Stimulated activated naive B cell treated with anti-CD40 and anti-IgM and Interleukin-4, amounts not matched to agents 10 μg/mL and 1 μg/mL and 100 μg/mL, for 72 hours (primary cell): ENCODE results near the gene TRIB2.
"Not testable (repeated sequence)": the region's sequence is repeated elsewhere in the genome, so short reads cannot be mapped to it uniquely, and the experiment has no call there.

Source experiments
- ATAC-seq, 2 donors: fragments of 150-1000 bp; cut with Tn5 transposase; replicated peaks; 2 replicates each; pipeline ENCODE4 v1.10.0; 2021; ENCODE audit warnings: moderate library complexity in 1 of 2
- DNase-seq: peaks from one replicate; pipeline ENCODE4 v3.0.0; 2021
- H3K27ac Mint-ChIP-seq: one replicate; pipeline ENCODE4 v1.8.0; 2022; ENCODE audit warnings: mild to moderate bottlenecking, mixed read lengths
- H3K27me3 Mint-ChIP-seq, 2 donors: one replicate each; pipeline ENCODE4 v1.8.0; 2022; ENCODE audit warnings: mixed read lengths in 2 of 2
- H3K36me3 Mint-ChIP-seq, 2 donors: one replicate each; pipeline ENCODE4 v1.8.0; 2022; ENCODE audit warnings: mixed read lengths in 2 of 2, mild to moderate bottlenecking in 1 of 2
- H3K4me1 Mint-ChIP-seq, 2 donors: one replicate each; pipeline ENCODE4 v1.8.0; 2022; ENCODE audit warnings: mixed read lengths in 2 of 2, mild to moderate bottlenecking in 1 of 2
- H3K4me3 Mint-ChIP-seq, 2 donors: one replicate each; pipeline ENCODE4 v1.8.0; 2022; ENCODE audit warnings: mild to moderate bottlenecking in 2 of 2, mixed read lengths in 2 of 2, moderate library complexity in 1 of 2
- H3K9me3 Mint-ChIP-seq, 2 donors: one replicate each; pipeline ENCODE4 v1.8.0; 2022; ENCODE audit warnings: mixed read lengths in 2 of 2, mild to moderate bottlenecking in 1 of 2

The TRIB2 gene

DNA sequence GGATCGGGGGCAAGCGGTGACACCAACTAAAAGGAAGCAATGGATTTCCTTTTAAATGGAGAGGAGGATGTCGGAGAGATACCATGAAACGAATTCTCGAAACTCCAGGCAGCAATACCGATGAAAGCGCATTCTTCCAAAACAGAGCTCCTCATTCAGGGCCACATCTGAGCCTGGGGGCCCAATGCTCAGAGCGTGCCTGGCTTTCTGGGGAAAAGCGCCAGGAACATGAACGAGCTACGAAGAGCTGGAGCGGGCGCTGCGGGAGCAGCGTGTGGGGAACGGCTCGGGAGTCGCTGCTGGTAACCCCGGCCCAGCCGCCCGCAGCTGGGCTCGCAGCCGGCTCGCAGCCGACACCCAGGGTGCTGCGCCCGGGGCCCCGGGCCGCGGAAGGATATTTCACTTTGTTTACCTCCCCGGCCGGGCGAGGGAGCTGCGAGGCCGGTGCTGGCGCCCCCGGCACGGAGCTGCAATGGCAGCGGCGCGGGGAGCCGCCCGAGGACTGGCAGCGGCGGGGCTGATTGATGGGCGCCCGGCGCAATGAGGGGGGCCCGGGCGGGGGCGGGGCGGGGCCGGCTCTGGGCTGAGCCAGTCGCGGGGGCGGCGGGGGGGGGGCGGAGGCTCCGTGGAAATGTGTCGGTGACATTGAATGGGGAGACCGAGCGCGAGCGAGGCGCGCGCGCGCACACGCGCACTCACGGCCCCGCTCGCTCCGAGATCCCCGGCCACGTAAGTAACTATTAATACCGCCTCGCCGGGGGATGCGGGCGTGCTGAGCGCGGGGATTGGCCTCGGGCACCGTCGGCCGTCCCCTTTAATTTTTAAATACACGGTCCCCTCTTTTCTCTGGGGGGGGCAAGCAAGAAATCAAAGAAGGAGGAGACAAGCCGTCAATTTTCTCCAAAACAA, at the start of gene TRIB2:
Gene TRIB2 (plus strand): TSS at position 655 of the 909 bp plus-strand sequence. CDS start 1,372 bp downstream, outside the sequence.
- ATAC-seq (peak; percentile 77 to 83), DNase-seq (peak; percentile 82)
- Mint-ChIP-seq H3K36me3 (no peaks in the 10 kb centered on the region), H3K4me1 (peaks cover 26 to 48% of the 10 kb centered on the region in 2 donors), H3K27ac (peak within 1 kb of the TSS; percentile 92), H3K4me3 (peak within 1 kb of the TSS; percentile 90 to 93), H3K27me3 (no peaks in the 10 kb centered on the region), H3K9me3 (no peaks in the 10 kb centered on the region)

DNA sequence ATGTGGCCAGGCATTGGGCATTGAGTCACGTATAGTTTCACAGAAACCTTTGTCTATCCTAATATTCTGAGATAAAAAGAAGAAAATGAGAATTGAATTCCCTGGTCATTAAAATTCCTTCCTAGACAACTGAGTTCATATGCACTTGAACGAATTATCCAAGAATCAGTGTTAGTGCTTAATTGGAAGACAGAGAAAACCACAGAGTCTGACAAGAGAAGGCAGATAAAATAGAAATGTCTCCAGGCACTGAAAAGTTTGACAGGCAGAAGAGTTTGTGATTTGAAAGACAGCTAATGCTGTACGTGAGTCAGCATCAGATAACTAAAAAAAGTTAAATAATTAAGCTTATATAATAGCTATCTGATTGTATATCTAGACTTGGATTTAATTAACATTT, 47.7 kb upstream of the TRIB2 start:
- ATAC-seq: no peak
- no peak overlapping the region for H3K27ac Mint-ChIP-seq
- H3K27me3 Mint-ChIP-seq: peaks cover 12 to 28% of the 10 kb centered on the region in 2 donors
- H3K9me3 Mint-ChIP-seq: peaks cover 6 to 8% of the 10 kb centered on the region in 2 donors
- H3K36me3 Mint-ChIP-seq: peaks cover 0 to 7% of the 10 kb centered on the region in 2 donors
- no peaks in the 10 kb centered on the region for H3K4me1 Mint-ChIP-seq
- H3K4me3 Mint-ChIP-seq: no peak overlapping the region
- no peak for DNase-seq

DNA sequence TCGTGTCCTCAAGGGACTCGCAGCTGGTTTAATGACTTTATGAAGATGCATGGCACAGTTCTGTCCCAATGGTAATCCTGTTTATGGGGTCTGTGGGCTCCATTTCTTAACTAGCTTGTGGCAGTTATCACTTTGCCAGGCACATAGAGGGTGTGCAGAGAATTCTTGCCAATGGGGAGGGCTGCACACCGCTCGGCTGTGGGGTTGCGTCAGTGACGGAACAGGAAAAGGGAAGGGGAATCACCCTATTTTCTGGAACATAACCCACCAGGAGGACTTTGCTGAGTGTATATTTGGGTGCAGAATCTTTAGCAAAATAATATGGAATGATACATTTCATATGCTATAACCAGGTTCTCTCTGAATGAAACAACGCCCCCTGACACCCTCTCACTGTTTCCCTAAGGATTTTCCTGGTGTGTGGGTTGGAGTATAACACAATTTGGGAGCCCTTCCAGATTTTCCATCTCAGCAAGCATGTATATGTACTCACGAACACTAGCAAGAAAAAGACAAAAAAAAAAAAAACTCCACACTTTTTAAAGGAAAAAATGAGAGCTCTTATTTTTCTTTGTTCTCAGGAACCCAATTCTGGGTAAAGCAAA, 43.9 kb upstream of the TRIB2 start:
- Mint-ChIP-seq H3K4me3 (no peak overlapping the region), H3K4me1 (peaks cover 0 to 2% of the 10 kb centered on the region in 2 donors), H3K36me3 (no peaks in the 10 kb centered on the region), H3K27me3 (peaks cover 19 to 24% of the 10 kb centered on the region in 2 donors), H3K27ac (no peak overlapping the region), H3K9me3 (no peaks in the 10 kb centered on the region)
- DNase-seq (no peak), ATAC-seq (no peak)

DNA sequence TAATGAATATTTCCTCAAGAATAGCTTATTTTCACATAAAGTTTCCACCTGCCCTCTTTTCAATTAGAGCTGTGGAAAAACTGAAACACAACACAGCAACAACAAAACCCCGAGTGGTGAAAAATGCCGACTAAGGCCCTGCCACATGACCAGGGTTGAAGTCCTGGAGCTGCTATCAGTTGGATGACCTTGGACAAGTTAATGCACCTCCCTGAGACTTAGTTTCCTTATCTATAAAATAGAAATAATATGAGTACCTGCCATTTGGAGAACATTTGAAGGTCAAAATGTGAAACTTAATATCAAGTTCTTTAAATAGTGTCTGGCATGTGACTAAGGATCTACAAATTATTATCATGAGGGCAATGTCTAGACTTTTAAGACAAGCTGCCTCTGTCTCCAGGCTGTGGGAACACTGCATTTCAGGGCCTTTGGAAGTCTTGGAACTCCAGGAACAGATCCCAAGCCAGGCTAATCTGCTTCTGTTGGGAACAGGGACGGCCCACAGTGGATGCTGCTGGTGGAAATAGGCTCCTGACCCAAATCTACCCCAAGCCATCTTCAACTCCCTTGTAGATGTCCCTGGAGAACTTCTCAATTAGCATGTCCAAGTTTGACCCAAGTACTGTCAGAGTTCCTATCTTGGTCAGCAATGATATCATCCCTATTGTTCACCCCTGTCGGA, 42.0 kb upstream of the TRIB2 start:
- no peak for DNase-seq
- Mint-ChIP-seq H3K27ac (no peak overlapping the region), H3K36me3 (peaks cover under 1 to 2% of the 10 kb centered on the region in 2 donors), H3K4me3 (no peak overlapping the region), H3K4me1 (peaks cover 0 to 2% of the 10 kb centered on the region in 2 donors), H3K9me3 (peaks cover 5 to 6% of the 10 kb centered on the region in 2 donors), H3K27me3 (peaks cover 19 to 24% of the 10 kb centered on the region in 2 donors)
- ATAC-seq: no peak

DNA sequence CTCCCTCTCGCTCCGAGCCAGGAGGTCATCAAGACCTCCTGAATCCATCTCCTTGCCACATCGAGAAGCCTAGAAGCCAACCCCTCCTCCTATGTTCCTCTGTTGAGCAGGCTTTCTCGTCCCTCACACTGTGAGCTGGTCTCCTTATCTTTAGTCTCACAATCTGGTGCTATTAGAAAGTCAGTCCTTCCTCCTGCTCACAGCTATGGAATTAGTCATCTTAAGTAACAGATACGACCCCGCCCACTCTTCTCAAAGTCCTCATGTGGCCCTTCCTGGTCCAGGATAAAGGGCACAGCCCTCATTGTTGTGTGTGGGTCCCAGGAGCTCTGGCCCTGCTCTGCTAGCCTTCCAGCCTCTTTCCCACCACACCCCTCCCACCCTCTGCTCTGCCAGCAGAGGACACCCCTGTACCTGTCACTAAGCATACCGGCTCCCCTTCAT, 41.4 kb upstream of the TRIB2 start:
- Mint-ChIP-seq H3K36me3 (peaks cover 3 to 6% of the 10 kb centered on the region in 2 donors), H3K4me3 (no peak overlapping the region), H3K9me3 (peaks cover 8 to 12% of the 10 kb centered on the region in 2 donors), H3K27ac (no peak overlapping the region), H3K4me1 (peaks cover 0 to 2% of the 10 kb centered on the region in 2 donors), H3K27me3 (peaks cover 19 to 24% of the 10 kb centered on the region in 2 donors)
- no peak for DNase-seq
- no peak for ATAC-seq

DNA sequence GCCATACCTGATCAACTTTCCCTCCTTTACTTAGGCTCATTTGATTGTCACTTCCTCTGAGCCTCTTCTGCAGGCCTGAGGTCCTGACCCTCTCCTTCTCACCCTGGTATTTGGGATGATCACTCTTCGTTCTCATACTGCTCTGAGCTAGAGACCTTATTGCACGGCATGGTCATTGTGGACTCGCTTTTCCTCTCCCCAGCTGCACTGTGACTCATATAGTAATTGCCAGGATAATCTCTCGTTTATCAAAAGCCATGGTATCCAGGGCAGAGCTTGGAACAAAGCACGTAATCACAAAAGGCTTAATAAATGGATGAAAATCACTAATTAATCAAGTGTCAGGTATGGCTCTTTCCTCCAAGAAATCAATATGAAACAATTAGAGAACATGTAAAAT, 40.9 kb upstream of the TRIB2 start:
- Mint-ChIP-seq H3K4me3 (no peak overlapping the region), H3K27ac (no peak overlapping the region), H3K9me3 (peaks cover 8 to 12% of the 10 kb centered on the region in 2 donors), H3K27me3 (peaks cover 19 to 24% of the 10 kb centered on the region in 2 donors), H3K4me1 (peaks cover 0 to 2% of the 10 kb centered on the region in 2 donors), H3K36me3 (peaks cover 3 to 6% of the 10 kb centered on the region in 2 donors)
- DNase-seq (no peak), ATAC-seq (no peak)

DNA sequence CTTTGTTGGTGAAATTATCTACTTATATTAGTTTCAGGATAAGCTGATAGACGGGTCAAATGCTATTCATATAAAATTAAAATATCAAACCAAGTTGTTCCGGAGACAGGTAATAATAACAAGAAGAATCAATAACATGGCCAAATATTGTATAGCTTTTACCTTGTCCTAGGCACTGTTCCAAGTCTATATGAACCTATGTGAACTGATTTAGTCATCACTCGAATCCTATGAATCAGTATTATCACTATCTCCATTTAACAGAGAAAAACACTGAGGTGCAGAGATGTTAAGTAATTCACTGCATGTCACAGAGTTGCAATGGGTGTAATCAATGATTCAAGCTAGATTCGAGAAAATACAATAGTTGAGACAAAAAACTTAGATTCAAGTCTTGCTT, 40.0 kb upstream of the TRIB2 start:
- Mint-ChIP-seq H3K27ac (no peak overlapping the region), H3K36me3 (peaks cover 3 to 6% of the 10 kb centered on the region in 2 donors), H3K4me1 (peaks cover 0 to 2% of the 10 kb centered on the region in 2 donors), H3K9me3 (peaks cover 11 to 12% of the 10 kb centered on the region in 2 donors), H3K4me3 (no peak overlapping the region), H3K27me3 (peaks cover 19 to 23% of the 10 kb centered on the region in 2 donors)
- no peak for ATAC-seq
- DNase-seq: no peak

DNA sequence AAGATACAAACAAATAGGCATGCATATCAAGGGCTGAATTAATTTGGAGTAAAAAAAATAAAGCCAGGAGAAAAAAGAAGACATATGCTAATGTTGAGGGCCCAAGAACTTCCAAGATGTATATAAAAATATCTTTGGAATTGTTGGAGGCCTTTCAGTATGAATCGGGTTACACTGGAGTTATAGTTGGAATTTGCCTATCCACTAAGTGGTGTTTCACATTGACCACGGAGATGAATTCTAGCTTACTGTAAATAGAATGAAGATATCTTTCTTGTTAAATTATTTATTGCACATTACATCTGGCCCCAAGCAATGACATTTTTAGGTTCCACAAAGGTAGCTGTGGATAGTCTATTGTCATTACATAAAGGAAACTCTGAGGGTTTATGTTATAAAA, 38.5 kb upstream of the TRIB2 start:
- Mint-ChIP-seq H3K27me3 (peaks cover 22 to 25% of the 10 kb centered on the region in 2 donors), H3K27ac (no peak overlapping the region), H3K4me3 (no peak overlapping the region), H3K4me1 (peaks cover 0 to 2% of the 10 kb centered on the region in 2 donors), H3K9me3 (peaks cover 12 to 14% of the 10 kb centered on the region in 2 donors), H3K36me3 (peaks cover 3 to 6% of the 10 kb centered on the region in 2 donors)
- no peak for DNase-seq
- ATAC-seq: no peak

DNA sequence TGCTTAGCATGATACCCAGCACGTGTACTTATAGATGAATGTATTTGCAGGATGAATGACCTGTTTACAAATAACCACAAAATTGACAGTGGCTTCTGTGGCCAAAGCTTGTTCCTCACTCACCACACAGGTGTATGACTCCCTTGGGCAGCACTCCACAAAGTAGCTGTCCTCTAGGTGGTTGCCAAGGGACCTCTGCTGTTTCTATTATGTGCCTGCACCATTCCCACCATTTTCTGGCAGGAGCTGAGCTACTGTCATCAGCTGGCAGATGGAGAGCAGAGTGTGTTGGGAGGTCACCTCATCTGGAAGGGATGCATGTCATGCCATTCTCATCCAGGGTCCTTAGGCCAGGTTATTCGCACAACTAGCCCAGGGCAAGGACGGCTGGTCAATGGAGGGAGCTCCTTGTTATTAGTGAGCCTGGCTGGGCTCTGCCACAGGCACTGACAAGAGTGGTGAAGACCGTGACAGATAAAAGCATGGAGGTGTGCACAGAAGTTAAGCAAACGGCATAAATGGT, 37.1 kb upstream of the TRIB2 start:
- H3K4me3 Mint-ChIP-seq: no peak overlapping the region
- ATAC-seq (no peak), DNase-seq (no peak)
- H3K4me1 Mint-ChIP-seq: peaks cover 0 to 3% of the 10 kb centered on the region in 2 donors
- peaks cover 28 to 31% of the 10 kb centered on the region in 2 donors for H3K27me3 Mint-ChIP-seq
- H3K9me3 Mint-ChIP-seq: peaks cover 12 to 14% of the 10 kb centered on the region in 2 donors
- peaks cover 3 to 6% of the 10 kb centered on the region in 2 donors for H3K36me3 Mint-ChIP-seq
- no peak overlapping the region for H3K27ac Mint-ChIP-seq

DNA sequence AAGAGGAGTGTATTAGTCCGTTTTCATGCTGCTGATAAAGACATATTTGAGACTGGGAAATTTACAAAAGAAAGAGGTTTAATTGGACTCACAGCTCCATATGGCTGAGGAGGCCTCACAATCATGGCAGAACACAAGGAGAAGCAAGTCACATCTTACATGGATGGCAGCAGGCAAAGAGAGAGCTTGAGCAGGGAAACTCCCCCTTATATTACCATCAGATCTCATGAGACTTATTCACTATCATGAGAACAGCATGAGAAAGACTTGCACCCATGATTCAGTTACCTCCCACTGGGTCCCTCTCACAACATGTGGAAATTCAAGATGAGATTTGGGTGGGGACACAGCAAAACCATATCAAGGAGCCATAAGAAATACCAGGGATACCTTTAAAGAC, 36.6 kb upstream of the TRIB2 start:
- not testable (repeated sequence) for H3K4me1 Mint-ChIP-seq, ATAC-seq, H3K27ac Mint-ChIP-seq, DNase-seq, H3K4me3 Mint-ChIP-seq, H3K36me3 Mint-ChIP-seq
- Mint-ChIP-seq H3K27me3 (peaks cover 32 to 33% of the 10 kb centered on the region in 2 donors), H3K9me3 (peaks cover 12 to 14% of the 10 kb centered on the region in 2 donors)

DNA sequence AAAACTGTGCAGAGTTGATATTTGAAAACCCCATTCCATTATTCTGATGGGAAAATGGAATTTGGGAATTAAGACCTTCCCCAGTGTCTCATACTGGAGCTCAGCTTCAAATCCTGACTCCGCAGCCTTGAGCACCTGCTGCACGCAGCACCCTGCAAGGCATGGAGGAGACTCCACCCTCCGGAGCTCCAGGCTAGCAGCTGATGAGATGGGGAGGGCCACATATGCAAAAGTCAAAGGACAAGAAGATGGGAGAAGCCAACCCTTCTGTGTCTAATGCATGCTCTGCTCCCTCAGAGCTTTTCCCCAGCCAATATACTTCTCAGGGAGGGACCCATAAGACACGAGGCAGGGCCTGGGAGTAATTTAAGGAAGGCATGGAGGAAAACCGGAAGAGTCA, 34.7 kb upstream of the TRIB2 start:
- ATAC-seq: no peak

DNA sequence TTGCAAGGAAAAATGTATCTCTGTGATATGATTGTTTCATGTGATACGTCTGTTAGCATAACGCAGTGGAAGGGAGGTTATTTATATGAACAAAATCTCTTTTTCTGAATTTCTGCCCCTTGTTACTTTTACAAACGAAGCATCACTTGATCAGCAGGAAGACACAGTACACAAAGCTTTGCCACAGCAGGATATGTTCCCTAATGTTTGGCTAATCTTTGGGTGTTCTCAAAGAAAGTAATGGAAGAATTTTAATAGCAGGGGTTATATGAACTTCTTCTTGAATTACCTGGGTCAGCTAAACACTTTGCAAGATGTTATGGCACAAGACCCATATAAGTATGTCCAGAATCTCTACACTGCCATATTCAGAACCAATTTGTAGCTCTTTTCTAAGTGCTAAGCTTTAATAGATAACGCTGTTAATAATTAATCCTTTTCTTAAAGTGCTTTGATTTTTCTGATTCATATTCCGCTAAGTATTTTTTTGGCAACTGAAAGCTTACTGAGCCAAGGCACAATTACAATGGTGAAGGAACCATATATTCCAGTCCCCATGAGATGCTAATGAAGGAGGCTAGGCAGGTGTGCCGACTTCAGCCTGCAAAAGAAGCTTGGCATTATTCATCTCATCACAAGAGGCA, 33.2 kb upstream of the TRIB2 start:
- peaks cover 4 to 6% of the 10 kb centered on the region in 2 donors for H3K36me3 Mint-ChIP-seq
- peaks cover 12 to 14% of the 10 kb centered on the region in 2 donors for H3K9me3 Mint-ChIP-seq
- H3K27me3 Mint-ChIP-seq: peaks cover 32 to 42% of the 10 kb centered on the region in 2 donors
- H3K4me1 Mint-ChIP-seq: peaks cover 0 to 2% of the 10 kb centered on the region in 2 donors
- DNase-seq: no peak
- no peak for ATAC-seq
- no peak overlapping the region for H3K27ac Mint-ChIP-seq
- H3K4me3 Mint-ChIP-seq: no peak overlapping the region

More for the DNA sequence above, 34.7 kb upstream of the TRIB2 start:
- Mint-ChIP-seq H3K4me1 (peaks cover 0 to 2% of the 10 kb centered on the region in 2 donors), H3K27me3 (peaks cover 32 to 42% of the 10 kb centered on the region in 2 donors), H3K9me3 (peaks cover 12 to 14% of the 10 kb centered on the region in 2 donors), H3K4me3 (no peak overlapping the region), H3K27ac (no peak overlapping the region), H3K36me3 (peaks cover 4 to 6% of the 10 kb centered on the region in 2 donors)
- DNase-seq: no peak

DNA sequence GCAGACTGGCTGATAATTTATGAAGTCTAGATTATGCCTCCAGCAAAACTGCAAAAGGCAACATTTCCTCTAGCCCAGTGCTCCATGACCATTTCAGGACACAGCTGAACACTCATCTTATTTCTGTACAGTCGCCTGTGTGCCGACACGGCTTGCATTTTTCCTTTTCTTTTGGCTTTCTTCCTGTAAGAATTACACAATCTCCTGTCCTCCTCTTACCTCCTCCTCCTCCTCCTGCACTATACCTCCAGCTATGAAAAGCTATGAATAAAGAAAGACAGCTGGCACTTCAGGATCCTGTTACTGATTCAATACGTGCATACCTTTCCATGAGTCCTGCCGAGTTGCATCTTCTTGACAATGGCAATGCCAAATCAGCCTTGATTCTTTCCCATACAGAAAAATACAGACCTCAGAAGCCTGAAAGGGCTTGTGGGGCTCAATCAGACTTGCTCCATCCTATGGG, 32.2 kb upstream of the TRIB2 start:
- H3K4me1 Mint-ChIP-seq: peaks cover 0 to 2% of the 10 kb centered on the region in 2 donors

More for the DNA sequence above, 32.2 kb upstream of the TRIB2 start:
- no peak for DNase-seq
- Mint-ChIP-seq H3K4me3 (no peak overlapping the region), H3K36me3 (peaks cover 5 to 6% of the 10 kb centered on the region in 2 donors), H3K27ac (no peak overlapping the region), H3K27me3 (peaks cover 32 to 44% of the 10 kb centered on the region in 2 donors), H3K9me3 (peaks cover 8 to 11% of the 10 kb centered on the region in 2 donors)
- no peak for ATAC-seq
